GM19193 (cell line): ENCODE data around the gene TBC1D2B.

Experiments used
- POLR2A ChIP-seq: IDR thresholded peaks from 4 replicates; pipeline ENCODE4 v1.6.1; 2011; ENCODE audit not compliant: insufficient read depth, insufficient read length; ENCODE audit errors: extremely low read depth

TBC1D2B gene

GRCh38 chr15:77983708-77984445 lies 93.6 kb downstream of the TBC1D2B start:
- no peak for TF ChIP-seq POLR2A

DNA sequence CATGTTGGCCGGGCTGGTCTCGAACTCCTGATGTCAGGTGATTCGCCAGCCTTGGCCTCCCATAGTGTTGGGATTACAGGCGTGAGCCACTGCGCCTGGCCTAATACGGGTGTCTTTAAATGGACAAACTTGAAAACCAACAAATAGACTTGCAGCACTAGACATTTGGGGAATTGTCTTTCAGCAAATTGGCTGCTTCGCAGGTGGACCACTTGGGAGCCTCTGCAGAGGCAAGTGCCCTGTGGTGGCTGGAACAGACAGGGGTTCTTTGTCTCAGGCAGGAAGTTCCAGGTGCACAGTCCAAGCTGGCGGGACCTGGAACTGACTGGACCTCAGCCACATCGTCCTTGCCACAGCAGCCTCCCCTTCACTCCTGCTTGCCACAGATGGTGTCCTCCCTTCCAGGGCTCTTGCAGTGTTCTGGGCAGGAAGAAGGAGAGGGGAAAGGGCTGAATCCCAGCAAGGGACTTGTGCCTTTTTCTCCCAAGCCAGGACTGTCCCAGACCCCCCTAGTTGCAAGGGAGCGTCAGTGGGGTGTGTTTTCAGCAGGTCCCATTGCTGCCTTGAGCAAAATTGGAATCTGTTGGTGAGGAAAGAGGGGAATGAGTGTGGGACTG lies 94.3 kb downstream of the TBC1D2B start:
- no peak for TF ChIP-seq POLR2A

DNA sequence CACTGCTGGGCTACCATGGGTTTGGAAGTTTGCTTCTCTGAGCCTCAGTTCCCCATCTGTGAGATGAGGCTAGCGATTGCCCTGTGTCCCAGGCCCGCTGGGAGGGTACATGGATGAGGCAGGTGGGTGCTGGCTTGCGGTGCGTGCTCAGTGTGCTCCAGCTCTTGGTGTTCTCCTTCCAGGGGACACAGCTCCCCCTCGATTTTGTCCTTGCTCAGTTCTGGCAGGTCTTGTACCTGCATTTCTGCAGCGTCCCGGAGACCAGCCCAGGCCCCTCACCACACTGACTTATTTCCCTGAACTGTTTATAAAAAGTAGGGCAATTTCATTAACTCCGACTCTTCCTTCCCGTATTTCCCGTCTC lies 95.4 kb downstream of the TBC1D2B start:
- TF ChIP-seq POLR2A, result no peak

GRCh38 chr15:77981281-77982126 lies 96.0 kb downstream of the TBC1D2B start:
- no peak for TF ChIP-seq POLR2A

- no peak for TF ChIP-seq POLR2A
Observed at GRCh38 chr15:77980098-77980497, 97.4 kb downstream of the TBC1D2B start.

- TF ChIP-seq POLR2A, result no peak
Observed at GRCh38 chr15:77975332-77976094, 102.0 kb downstream of the TBC1D2B start.

DNA sequence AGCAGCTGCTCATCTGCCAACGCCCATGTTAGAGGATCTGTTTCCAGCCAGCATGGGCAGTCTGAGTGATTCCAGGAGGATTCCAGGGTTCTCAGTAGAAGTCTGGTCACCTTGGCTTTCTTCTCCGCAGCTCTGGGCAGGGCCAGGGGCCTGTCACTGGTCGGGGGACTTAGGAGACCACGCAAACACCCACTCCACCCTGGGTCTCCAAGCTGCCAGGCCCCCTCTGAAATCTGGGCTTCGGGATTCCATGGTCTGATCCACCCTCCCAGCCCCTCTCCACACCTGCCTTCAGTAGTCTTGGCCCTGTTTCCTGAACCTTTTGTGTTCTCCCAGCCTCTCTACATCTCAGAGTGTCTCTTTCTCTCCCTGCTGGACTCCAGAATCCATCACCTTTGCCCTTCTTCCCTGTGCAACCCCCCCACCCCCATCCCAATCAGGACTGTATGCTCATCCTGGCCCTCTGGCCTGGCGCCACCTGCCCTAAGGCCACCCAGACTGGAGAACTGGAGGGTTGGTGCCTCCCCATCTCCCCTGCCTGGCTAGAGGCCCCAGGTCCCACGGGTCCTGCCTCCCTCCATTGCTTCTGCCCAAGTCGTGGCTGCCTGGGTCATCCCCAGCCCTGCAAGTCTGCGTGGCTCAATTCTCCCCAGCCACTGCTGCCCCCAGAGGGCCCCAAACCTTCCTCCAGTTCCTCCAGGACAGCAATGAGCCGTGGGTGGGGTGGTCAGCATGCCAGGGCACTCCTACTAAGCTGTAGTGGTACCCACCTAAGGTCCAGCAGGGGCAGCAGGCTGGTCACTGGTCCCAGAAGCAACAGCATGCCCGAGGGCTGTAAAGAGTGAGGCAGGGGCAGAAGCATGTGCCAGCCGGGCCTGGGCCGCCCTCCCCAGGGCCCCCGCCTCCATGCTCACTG lies 102.8 kb downstream of the TBC1D2B start:
- TF ChIP-seq POLR2A, result no peak

- no peak for TF ChIP-seq POLR2A
Observed at GRCh38 chr15:77974098-77974414, 103.5 kb downstream of the TBC1D2B start.

DNA sequence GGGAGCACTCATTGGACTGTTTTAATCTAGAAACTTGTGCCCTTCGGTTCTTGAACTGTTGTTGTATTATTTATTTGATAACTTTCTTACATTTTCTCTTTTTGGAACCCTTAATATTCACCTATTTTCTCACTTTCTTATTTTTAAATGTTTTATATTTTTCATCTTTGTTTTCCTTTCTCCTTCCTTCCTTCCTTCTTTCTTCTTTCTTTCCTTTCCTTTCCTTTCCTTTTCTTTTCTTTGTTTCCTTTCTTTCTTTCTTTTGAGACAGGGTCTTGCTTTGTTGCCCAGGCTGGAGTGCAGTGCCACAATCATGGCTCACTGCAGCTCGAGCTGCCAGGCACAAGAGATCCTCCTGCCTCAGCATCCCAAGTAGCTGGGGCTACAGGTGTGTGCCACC lies 108.5 kb downstream of the TBC1D2B start:
- no peak for TF ChIP-seq POLR2A

DNA sequence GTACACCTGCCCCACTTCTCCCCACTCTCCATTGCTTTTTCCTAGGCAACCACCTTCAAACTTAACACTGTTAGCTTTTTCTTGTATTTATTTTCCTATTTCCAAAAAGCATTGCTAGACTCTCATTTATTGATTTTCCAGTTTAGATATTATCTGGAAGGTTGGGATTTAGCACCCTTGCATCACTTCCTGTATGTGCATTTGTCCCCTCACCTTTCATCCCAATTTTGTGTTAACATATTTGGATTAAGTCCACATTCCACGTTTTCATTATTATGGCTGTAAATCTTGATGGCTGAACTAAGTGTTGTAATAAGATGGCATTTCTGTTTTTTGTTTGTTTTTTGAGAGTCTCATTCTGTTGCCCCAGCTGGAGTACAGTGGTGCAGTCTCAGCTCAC lies 109.7 kb downstream of the TBC1D2B start:
- TF ChIP-seq POLR2A, result no peak

DNA sequence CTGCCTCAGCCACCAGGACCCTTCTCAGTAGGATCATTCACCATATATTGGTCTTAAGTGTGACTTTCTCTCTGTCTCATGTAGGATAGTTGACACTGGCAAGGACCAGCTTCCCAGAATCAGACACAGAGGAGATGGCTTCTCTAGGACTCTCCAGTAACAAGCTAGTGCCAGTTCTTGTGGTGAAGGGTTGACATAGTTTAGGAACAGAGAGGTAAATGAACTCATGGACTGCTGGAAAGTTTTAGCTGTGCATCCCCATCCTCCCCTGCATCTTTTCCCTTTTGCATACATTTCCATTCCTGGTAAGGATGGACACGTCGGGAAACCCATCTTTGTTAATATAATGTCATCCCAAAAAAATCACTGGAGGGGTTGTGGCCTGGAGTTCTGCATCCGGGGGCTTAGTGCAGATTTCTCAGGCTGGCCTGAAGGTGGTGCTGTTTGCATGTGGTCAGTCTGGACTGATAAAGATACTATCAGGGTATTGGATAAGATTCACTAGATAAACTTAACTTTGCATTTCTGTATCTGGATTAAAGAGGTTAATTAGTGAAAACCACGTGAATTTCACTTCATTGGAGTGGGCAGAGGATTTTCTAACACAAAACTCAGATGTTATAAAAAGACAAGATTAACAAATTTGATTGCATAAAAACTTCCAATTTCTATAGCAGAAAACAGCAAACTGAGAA lies 110.8 kb downstream of the TBC1D2B start:
- no peak for TF ChIP-seq POLR2A

GRCh38 chr15:77964193-77964592 lies 113.3 kb downstream of the TBC1D2B start:
- TF ChIP-seq POLR2A, result no peak

DNA sequence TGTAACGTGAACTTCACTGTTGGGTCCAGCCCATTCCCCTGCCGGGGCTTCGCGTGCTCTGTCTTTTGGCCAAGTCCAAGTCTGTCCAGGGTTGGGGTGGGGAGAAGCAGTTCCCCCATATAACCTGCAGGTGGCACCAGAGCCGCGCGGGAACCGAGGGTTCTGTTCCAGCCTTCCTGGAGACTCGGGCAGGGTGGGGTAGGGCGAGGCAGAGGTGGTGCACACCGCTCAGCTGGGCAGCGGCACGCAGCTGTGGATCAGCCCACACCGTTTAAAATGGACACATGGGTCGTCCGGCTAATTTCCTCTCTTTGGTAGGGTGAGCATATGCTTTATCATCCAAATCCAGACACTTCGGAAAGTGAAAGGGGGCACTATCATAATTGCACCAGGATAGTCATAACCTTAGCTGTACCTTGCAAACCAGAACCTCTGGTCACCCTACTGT lies 118.1 kb downstream of the TBC1D2B start:
- TF ChIP-seq POLR2A, result no peak
